Measurements from ENCODE around the gene OR12D1. TPM values are rescaled to one million over a fixed set of nuclear protein-coding genes. Genes with fewer than 3 reads are reported as not detected.
"Not testable (repeated sequence)": the region's sequence is repeated elsewhere in the genome, so short reads cannot be mapped to it uniquely, and the experiment has no call there.

OR12D1 gene
- not detected in 2 replicates for total RNA-seq

GRCh38 chr6:29414588-29414987, at the start of gene OR12D1:
Gene OR12D1 (plus strand): TSS chr6:29414928.
- peak; percentile 30 for DNase-seq (ENCODE audit: low read depth)

GRCh38 chr6:29368765-29369164, 46.0 kb upstream of the OR12D1 start, which contains the start of gene OR5V1:
Gene OR5V1 (minus strand): TSS chr6:29368865. CDS start chr6:29356195, 12,670 bp downstream.
- DNase-seq (ENCODE audit: low read depth) = no peak

- DNase-seq (ENCODE audit: low read depth) = no peak
Observed at GRCh38 chr6:29375191-29375590, 39.5 kb upstream of the OR12D1 start, which contains the start of gene OR12D3. Gene OR12D3 (minus strand): TSS chr6:29375291. CDS start chr6:29375287, 4 bp downstream.

GRCh38 chr6:29376003-29376402, 38.7 kb upstream of the OR12D1 start:
- no peak for DNase-seq (ENCODE audit: low read depth)

- no peak for DNase-seq (ENCODE audit: low read depth)
Observed at GRCh38 chr6:29388533-29388932, 26.2 kb upstream of the OR12D1 start.

GRCh38 chr6:29395331-29395730, 19.4 kb upstream of the OR12D1 start, which contains the start of gene OR12D2:
Gene OR12D2 (plus strand): TSS chr6:29395631. CDS start chr6:29396700, 1,069 bp downstream.
- no peak for DNase-seq (ENCODE audit: low read depth)

- no peak for DNase-seq (ENCODE audit: low read depth)
Observed at GRCh38 chr6:29399525-29399924, 15.2 kb upstream of the OR12D1 start.

GRCh38 chr6:29403801-29404200, 10.9 kb upstream of the OR12D1 start:
- DNase-seq (ENCODE audit: low read depth) = no peak

GRCh38 chr6:29419516-29419915, 4.8 kb downstream of the OR12D1 start:
- peak; percentile 34 for DNase-seq (ENCODE audit: low read depth)

- no peak for DNase-seq (ENCODE audit: low read depth)
Observed at GRCh38 chr6:29424168-29424567, 9.4 kb downstream of the OR12D1 start.

- DNase-seq (ENCODE audit: low read depth) = no peak
Observed at GRCh38 chr6:29424575-29424974, 9.8 kb downstream of the OR12D1 start.

GRCh38 chr6:29425075-29425474, 10.3 kb downstream of the OR12D1 start:
- no peak for DNase-seq (ENCODE audit: low read depth)

GRCh38 chr6:29426654-29427053, 11.9 kb downstream of the OR12D1 start:
- no peak for DNase-seq (ENCODE audit: low read depth)

GRCh38 chr6:29436730-29437129, 22.0 kb downstream of the OR12D1 start:
- not testable (repeated sequence) for DNase-seq (ENCODE audit: low read depth)

GRCh38 chr6:29439006-29439405, 24.3 kb downstream of the OR12D1 start, which contains the start of gene OR10C1:
Gene OR10C1 (plus strand): TSS chr6:29439306. CDS start chr6:29440016, 710 bp downstream.
- no peak for DNase-seq (ENCODE audit: low read depth)

- no peak for DNase-seq (ENCODE audit: low read depth)
Observed at GRCh38 chr6:29442719-29443118, 28.0 kb downstream of the OR12D1 start.

GRCh38 chr6:29444031-29444430, 29.3 kb downstream of the OR12D1 start:
- DNase-seq (ENCODE audit: low read depth) = not testable (repeated sequence)

- DNase-seq (ENCODE audit: low read depth) = no peak
Observed at GRCh38 chr6:29447670-29448069, 32.9 kb downstream of the OR12D1 start.

GRCh38 chr6:29451471-29452193, 36.9 kb downstream of the OR12D1 start:
- no peak for DNase-seq (ENCODE audit: low read depth)

- DNase-seq (ENCODE audit: low read depth) = no peak
Observed at GRCh38 chr6:29456971-29457370, 42.2 kb downstream of the OR12D1 start, which contains the start of the genes OR11A1 and OR2H1. Gene OR11A1 (minus strand): TSS chr6:29457071. CDS start chr6:29427641, 29,430 bp downstream. Gene OR2H1 (plus strand): TSS chr6:29457155. CDS start chr6:29461770, 4,615 bp downstream.

GRCh38 chr6:29461021-29461814, 46.5 kb downstream of the OR12D1 start:
- no peak for DNase-seq (ENCODE audit: low read depth)

- DNase-seq (ENCODE audit: low read depth) = no peak
Observed at GRCh38 chr6:29462022-29462421, 47.3 kb downstream of the OR12D1 start.
